Stimulated activated CD8-positive, alpha-beta memory T cell treated with anti-CD3 and anti-CD28 coated beads, Interleukin-12 subunit alpha, Interleukin-12 subunit beta, amount 100 ng/mL, for 24 hours (primary cell): Measurements from ENCODE around the gene SERF2.
"Not testable (repeated sequence)": the region's sequence is repeated elsewhere in the genome, so short reads cannot be mapped to it uniquely, and the experiment has no call there.

Source experiments
- DNase-seq: peaks from one replicate; pipeline ENCODE4 v3.0.0-alpha.2; 2020; ENCODE audit errors: extremely low read depth

SERF2 gene

GRCh38 chr15:43791993-43792760 is at the start of gene SERF2:
SERF2 (plus strand) TSS chr15:43792320; CDS start chr15:43792377, 57 bp downstream.
- DNase-seq: peak; percentile 100

GRCh38 chr15:43746245-43746902 is 45.7 kb upstream of the SERF2 start, which contains the start of gene PDIA3:
PDIA3 (plus strand) TSS chr15:43746438; CDS start chr15:43746540, 102 bp downstream.
- peak; percentile 74 for DNase-seq

- not testable (repeated sequence) for DNase-seq
Observed at GRCh38 chr15:43746903-43747309, 45.2 kb upstream of the SERF2 start.

GRCh38 chr15:43748376-43748775 is 43.7 kb upstream of the SERF2 start:
- DNase-seq: no peak

GRCh38 chr15:43749690-43750345 is 42.3 kb upstream of the SERF2 start:
- DNase-seq: no peak

- no peak for DNase-seq
Observed at GRCh38 chr15:43751885-43752284, 40.2 kb upstream of the SERF2 start.

GRCh38 chr15:43762824-43763223 is 29.3 kb upstream of the SERF2 start:
- DNase-seq: no peak

GRCh38 chr15:43763819-43764446 is 28.2 kb upstream of the SERF2 start:
- DNase-seq: no peak

GRCh38 chr15:43769584-43770228 is 22.4 kb upstream of the SERF2 start:
- no peak for DNase-seq

- no peak for DNase-seq
Observed at GRCh38 chr15:43771816-43772215, 20.3 kb upstream of the SERF2 start.

- no peak for DNase-seq
Observed at GRCh38 chr15:43772624-43773023, 19.5 kb upstream of the SERF2 start.

GRCh38 chr15:43774062-43774461 is 18.1 kb upstream of the SERF2 start:
- no peak for DNase-seq

GRCh38 chr15:43775411-43775965 is 16.6 kb upstream of the SERF2 start:
- DNase-seq: no peak

GRCh38 chr15:43776101-43776717 is 15.9 kb upstream of the SERF2 start:
- no peak for DNase-seq

GRCh38 chr15:43776718-43777266 is 15.3 kb upstream of the SERF2 start, which contains the start of gene ELL3:
ELL3 (minus strand) TSS chr15:43776966; CDS start chr15:43776901, 65 bp downstream.
- peak; percentile 47 for DNase-seq

- DNase-seq: peak; percentile 56
Observed at GRCh38 chr15:43777267-43777914, 14.7 kb upstream of the SERF2 start.

- no peak for DNase-seq
Observed at GRCh38 chr15:43779016-43779415, 13.1 kb upstream of the SERF2 start.

GRCh38 chr15:43789409-43789808 is 2.7 kb upstream of the SERF2 start:
- DNase-seq: no peak

- no peak for DNase-seq
Observed at GRCh38 chr15:43792761-43793476, 799 bp downstream of the SERF2 start.
